K562 (cell line): Measurements from ENCODE around the gene DOCK3.

Experiments used
- CEBPG ChIP-seq, 3 experiments: fragments of 200-800 bp in 1 of 3; sonication (Bioruptor generic) in 1 of 3; sonication (generic) in 1 of 3; formaldehyde crosslinking in 1 of 3; IDR thresholded peaks in 2 of 3; conservative IDR thresholded peaks in 1 of 3; 2 replicates each; pipeline versions ENCODE4 v1.6.1 to v1.8.0; 2016 to 2022; ENCODE audit warnings: missing compliant biosample characterization in 2 of 3, missing genetic modification characterization in 2 of 3, mild to moderate bottlenecking in 1 of 3, missing genetic modification reagents in 1 of 3
- CHD4 ChIP-seq: fragments of 200-600 bp; sonication (generic); IDR thresholded peaks from 3 replicates; pipeline ENCODE4 v1.6.1; 2012; ENCODE audit warnings: low read depth, mild to moderate bottlenecking, mixed read lengths, low read length, inconsistent platforms; ENCODE audit not compliant: insufficient read depth, insufficient replicate concordance, poor library complexity, severe bottlenecking
- EGR1 ChIP-seq: fragments of 450-650 bp; conservative IDR thresholded peaks from 2 replicates; pipeline ENCODE4 v1.6.1; 2017; ENCODE audit warnings: mild to moderate bottlenecking
- YY1 ChIP-seq, 3 experiments: IDR thresholded peaks; 2 replicates each; pipeline ENCODE4 v1.6.1; 2011; ENCODE audit warnings: low read length in 2 of 3, mild to moderate bottlenecking in 2 of 3, moderate library complexity in 2 of 3, borderline replicate concordance in 1 of 3, control low read depth in 1 of 3, low read depth in 1 of 3; ENCODE audit not compliant: insufficient read depth in 3 of 3, insufficient replicate concordance in 2 of 3, control insufficient read depth in 1 of 3, insufficient read length in 1 of 3; ENCODE audit errors: extremely low read depth in 1 of 3
- ZNF121 ChIP-seq: sonication (generic); formaldehyde crosslinking; conservative IDR thresholded peaks from 2 replicates; pipeline ENCODE4 v1.8.0; 2022; ENCODE audit warnings: missing genetic modification reagents
- ZNF175 ChIP-seq: fragments of 200-800 bp; sonication (Bioruptor generic); IDR thresholded peaks from 2 replicates; pipeline ENCODE4 v1.6.1; 2016; ENCODE audit warnings: low read depth, mild to moderate bottlenecking, missing genetic modification characterization, missing compliant biosample characterization
- TF ChIP-seq, protein P1 (sequence below), 3 experiments: IDR thresholded peaks in 2 of 3; conservative IDR thresholded peaks in 1 of 3; 2 replicates each; pipeline ENCODE4 v1.5.1; 2011 to 2012; ENCODE audit warnings: low read length in 3 of 3, mild to moderate bottlenecking in 3 of 3, control low read depth in 2 of 3, improper control_type of control experiment in 1 of 3, inconsistent platforms in 1 of 3, low read depth in 1 of 3, mixed read lengths in 1 of 3, moderate library complexity in 1 of 3; ENCODE audit not compliant: insufficient read depth in 2 of 3

DNA sequence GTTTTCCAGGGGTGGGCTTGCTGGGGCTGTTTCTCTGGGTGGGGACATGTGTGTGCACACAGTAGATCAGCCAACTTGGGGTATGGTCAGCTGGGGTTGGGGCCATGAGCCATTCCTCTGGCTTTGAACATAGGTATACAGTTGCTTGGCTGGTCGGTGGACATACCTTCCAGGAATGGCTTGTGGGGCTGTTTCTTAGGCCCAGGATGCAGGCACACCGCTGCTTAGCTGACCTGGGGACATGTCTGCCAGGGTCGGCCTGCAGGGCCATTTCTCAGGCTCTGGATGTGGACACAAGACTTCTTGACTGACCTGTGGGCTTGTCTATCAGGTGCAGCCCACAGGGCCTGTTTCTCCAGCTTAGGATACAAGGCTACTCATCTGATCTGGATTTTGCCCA, 130.6 kb downstream of the DOCK3 start:
- TF ChIP-seq ZNF175 (CRISPR knock-in tag) (no peak), YY1 (IDR thresholded peaks at IDR 0.05; ENCODE audit: borderline replicate concordance in 1 of 3, control insufficient read depth in 1 of 3, extremely low read depth in 1 of 3, insufficient read depth in 3 of 3, insufficient read length in 1 of 3, insufficient replicate concordance in 2 of 3, low read depth in 1 of 3, low read length in 2 of 3) (no peak), CHD4 (no peak), EGR1 (no peak), ZNF121 (CRISPR knock-in tag) (no peak), CEBPG (CRISPR knock-in tag; IDR thresholded peaks at IDR 0.05) (no peak), CEBPG (tag; conservative IDR thresholded peaks at IDR 0.05 in 1 of 2, IDR thresholded peaks at IDR 0.05 in 1 of 2) (no peak)
- TF ChIP-seq, protein P1, sequence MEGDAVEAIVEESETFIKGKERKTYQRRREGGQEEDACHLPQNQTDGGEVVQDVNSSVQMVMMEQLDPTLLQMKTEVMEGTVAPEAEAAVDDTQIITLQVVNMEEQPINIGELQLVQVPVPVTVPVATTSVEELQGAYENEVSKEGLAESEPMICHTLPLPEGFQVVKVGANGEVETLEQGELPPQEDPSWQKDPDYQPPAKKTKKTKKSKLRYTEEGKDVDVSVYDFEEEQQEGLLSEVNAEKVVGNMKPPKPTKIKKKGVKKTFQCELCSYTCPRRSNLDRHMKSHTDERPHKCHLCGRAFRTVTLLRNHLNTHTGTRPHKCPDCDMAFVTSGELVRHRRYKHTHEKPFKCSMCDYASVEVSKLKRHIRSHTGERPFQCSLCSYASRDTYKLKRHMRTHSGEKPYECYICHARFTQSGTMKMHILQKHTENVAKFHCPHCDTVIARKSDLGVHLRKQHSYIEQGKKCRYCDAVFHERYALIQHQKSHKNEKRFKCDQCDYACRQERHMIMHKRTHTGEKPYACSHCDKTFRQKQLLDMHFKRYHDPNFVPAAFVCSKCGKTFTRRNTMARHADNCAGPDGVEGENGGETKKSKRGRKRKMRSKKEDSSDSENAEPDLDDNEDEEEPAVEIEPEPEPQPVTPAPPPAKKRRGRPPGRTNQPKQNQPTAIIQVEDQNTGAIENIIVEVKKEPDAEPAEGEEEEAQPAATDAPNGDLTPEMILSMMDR (IDR thresholded peaks at IDR 0.05 in 2 of 3, conservative IDR thresholded peaks at IDR 0.05 in 1 of 3; ENCODE audit: insufficient read depth in 2 of 3, low read depth in 1 of 3, low read length in 3 of 3): no peak
